Right ventricle myocardium inferior (tissue), 1 donor: ENCODE results near the gene RNF115. TPM values are rescaled to one million over a fixed set of nuclear protein-coding genes. Genes with fewer than 3 reads are reported as not detected.

Source experiments
- ATAC-seq: fragments of 200-7000 bp; cut with Tn5 transposase; one replicate; pipeline ENCODE4 v1.9.1; 2020; ENCODE audit warnings: mild to moderate bottlenecking, moderate library complexity
- DNase-seq: peaks from one replicate; pipeline ENCODE4 v3.0.0; 2021; ENCODE audit errors: missing footprints
- intact Hi-C: fragments of 100-400 bp; cut with DNase I; formaldehyde crosslinking; loops from one replicate; pipeline ENCODE4 v1.11.0; 2022
- microRNA-seq: library from miRNA; unstranded; fragments of <30 nt; microRNA quantifications from one replicate; pipeline ENCODE4 v1.2.0, GENCODE V29; 2020
- total RNA-seq: library from RNA; stranded (reverse); fragmentation: NEBNext Ultra II Directional; extraction: Animal tissue kit (Norgen Biotek cat#: 25700); gene quantifications from one replicate; pipeline ENCODE4 v1.2.1, GENCODE V29; 2021
- donor health status: DM: no; HTN: yes; CAD: no; lungs with severe emphysema.

The RNF115 gene
- total RNA-seq, 1 donor from 2014 or later: 47.9 TPM

DNA sequence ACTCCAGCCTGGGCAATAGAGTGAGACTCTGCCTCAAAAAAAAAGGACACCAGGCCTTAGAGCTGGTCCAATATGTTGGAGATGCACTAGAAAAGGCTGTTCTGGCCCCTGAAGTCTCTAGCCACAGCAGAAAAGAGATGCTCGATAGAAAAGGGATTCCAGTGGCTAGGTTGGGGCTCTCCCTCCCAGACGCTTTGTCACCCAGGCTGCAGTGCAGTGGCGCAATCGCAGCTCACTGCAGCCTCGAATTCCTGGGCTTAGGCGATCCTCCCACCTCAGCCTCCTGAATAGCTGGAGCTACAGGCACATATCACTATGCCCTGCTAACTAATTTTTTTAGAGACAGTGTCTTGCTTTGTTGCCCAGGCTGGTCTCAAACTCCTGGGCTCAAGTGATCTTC lies 135.0 kb downstream of the RNF115 start:
- DNase-seq (no peak), ATAC-seq (no peak)
- intact Hi-C loops: no loop called here

Small RNA genes lying within 50 kb of the gene (microRNA-seq; reads per million reads assigned to microRNA genes)
- gene MIR6736: not detected

Other genes with a start within 250 kb of the RNF115 start
- 8.6 TPM for gene GPR89A, start 216.1 kb downstream of the RNF115 start, total RNA-seq
- gene PDZK1, start 116.7 kb downstream of the RNF115 start, total RNA-seq: 0.30 TPM
- not detected for gene CD160, start 104.6 kb downstream of the RNF115 start, total RNA-seq
- 11.4 TPM for gene POLR3C, start 105 bp upstream of the RNF115 start, total RNA-seq
- gene NUDT17, start 21.5 kb upstream of the RNF115 start, total RNA-seq: 3.3 TPM
- 15.7 TPM for gene PIAS3, start 35.0 kb upstream of the RNF115 start, total RNA-seq
- 1.1 TPM for gene ANKRD35, start 61.8 kb upstream of the RNF115 start, total RNA-seq
- 0.73 TPM for gene ITGA10, start 86.0 kb upstream of the RNF115 start, total RNA-seq
- 19.2 TPM for gene PEX11B, start 94.6 kb upstream of the RNF115 start, total RNA-seq
- gene RBM8A, start 103.4 kb upstream of the RNF115 start, total RNA-seq: 63.6 TPM
- gene LIX1L, start 133.9 kb upstream of the RNF115 start, total RNA-seq: 25.8 TPM
- 0.62 TPM for gene ANKRD34A, start 140.5 kb upstream of the RNF115 start, total RNA-seq
- gene POLR3GL, start 140.6 kb upstream of the RNF115 start, total RNA-seq: 49.1 TPM
- gene TXNIP, start 172.5 kb upstream of the RNF115 start, total RNA-seq: 1,017 TPM
- gene HJV, start 197.6 kb upstream of the RNF115 start, total RNA-seq: 71.0 TPM